Anterior cingulate cortex (tissue), 58 donors: Measurements from ENCODE around the gene ANO3.

Experiments used
- DNase-seq, 58 donors: peaks; one replicate each; lab custom pipeline; 2025; lab: John Stamatoyannopoulos, UW

Gene ANO3

DNA sequence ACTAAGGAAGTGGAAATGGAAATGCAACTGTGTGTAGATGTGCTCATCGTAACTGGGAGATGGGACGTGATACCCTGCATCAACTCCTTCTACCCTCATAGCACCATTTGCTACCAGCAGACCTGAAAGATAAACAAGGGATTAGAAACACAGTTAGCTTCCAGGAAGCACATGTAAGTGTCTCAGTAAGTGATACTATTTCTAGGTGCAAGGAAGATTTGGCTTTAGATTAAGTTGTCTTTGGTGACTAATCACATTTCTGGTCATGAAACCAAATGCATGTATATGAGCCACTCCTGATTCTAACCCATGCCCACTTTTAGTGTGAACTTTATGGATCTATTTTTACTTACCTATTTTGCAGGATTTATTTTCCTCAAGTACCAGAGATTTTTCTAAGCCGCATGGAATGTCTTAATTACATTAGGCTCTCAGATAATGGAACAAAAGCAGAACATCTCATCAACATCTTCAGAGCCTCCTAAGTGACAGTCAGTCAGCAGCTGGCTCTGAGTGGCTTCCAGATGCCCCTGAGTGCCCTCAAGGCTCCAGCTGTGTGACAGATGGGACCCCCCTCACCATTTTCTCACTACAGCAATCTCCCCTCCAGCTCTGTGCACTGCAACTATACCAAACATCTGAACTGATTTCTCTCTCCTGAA is 368.8 kb downstream of the ANO3 start:
- DNase-seq: no peak

DNA sequence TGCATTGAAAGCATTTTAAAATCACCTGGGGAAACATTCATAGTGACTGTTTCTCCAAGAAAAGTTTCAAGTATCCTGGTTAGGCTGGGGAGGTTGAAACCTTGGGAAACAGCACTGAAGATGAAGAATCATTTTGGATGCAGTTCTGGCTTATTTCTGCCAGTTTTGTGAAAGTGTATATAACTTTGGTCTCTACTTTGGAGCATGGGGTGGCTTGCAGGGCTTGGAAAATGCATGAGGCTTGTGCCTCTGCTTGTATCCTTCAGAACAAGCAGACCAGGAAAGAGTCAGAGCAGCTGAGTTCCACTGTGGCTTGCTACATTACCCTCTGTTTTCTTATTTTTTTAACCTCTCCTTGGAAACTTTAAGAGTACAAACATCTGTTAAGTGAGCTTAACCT is 370.5 kb downstream of the ANO3 start:
- no peak for DNase-seq

DNA sequence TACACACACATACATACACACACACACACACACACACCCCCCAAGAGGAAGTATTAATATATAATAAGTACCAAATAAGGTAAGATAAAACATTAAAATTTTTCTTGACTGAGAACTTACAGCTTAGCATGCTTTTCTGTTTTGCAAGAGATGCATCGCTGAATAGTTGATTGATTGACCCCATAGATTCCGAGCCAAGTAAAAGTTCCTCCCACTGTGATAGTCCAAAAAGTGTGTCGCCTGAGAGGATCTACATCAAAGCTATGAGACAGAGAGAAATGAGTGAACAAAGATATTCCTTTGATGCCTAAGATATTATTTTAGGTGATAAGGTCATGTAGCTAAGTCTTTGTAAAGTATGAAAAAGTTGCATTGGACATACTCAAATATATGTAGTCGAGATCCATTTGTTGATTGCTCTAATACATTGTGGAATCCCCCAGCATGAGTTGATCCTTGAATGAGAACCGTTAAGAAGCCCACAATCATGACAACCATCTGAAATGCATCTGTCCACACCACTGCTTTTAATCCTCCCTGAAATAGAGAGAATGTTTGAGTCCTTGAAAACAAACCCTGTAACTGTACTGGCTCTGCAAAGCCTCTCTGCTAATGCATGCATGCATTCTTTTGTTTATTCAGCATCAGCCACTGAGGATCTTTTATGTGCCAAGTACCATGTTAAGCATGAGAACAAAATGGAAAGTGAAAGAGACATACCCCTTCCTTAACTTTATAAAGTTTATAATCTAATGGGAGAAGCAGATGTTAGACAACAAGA is 371.7 kb downstream of the ANO3 start:
- DNase-seq: no peak

DNA sequence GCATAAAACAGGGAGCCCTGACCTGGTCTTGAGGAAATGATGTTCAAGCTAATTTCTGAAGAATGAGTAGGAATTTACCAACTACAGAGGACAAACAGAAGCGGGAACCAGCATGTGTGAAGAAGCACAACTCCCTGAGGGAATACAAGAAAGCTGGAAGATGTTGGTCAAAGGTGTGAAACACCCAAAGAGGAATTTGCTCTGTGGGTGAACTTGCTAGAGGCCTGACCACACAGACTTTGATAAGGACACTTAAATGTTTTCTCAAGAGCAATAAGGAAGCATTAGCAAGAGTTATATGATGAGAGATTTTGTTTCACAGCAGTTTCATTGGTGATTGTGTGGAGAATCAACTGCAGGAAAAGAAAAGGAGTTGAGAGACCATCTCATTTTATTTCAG is 372.3 kb downstream of the ANO3 start:
- DNase-seq: no peak

DNA sequence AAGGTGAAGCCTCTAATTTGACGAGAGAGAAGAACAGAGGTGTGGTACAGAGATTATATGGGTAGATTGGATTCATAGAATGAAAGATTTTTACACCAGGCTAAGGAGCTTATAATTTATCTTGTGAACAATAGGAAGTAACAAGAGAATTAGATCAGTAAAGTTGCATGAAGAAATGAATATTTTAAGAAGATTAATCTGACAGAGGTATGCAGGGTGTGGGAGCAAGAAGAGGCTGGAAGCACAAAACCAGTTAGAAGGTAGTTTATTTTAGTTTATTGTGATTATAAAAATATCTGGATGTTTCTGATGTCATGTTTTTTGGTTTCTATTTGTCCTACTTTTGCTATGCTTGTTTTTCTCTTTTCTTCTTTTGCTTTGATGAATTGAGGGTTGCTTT is 374.3 kb downstream of the ANO3 start:
- DNase-seq: no peak

DNA sequence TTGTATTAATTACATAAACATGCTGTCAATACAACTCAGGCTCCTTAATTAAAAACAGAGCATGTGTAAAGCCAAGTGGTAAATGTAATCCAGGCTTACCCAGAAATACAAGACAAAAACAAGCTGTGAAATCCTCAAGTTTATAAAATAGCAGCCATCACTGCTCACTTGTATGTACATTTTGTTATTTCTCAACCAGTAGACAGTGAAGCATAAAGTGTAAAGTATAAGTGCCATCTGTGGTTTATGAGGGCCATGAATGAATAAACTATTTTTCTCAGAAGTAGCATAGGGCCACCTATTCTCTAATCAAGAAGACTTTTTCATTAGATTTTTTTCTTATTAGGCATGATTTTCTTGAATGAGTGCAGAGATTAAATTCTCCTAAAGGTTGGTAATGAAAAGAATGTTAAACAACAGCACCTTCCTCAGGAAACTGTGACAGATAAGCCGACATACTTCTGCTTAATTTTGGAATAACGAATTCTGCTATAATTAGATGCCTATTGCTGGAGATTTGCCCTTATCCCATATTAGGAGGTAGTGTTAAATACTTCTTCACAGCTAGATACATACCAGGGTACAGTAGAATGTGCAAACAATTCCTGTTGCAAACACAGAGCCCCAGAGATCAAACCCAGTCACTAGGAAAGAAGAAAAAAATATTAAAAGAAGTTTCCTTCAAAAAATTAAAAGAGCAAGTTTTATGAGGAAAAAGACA is 377.0 kb downstream of the ANO3 start:
- no peak for DNase-seq

DNA sequence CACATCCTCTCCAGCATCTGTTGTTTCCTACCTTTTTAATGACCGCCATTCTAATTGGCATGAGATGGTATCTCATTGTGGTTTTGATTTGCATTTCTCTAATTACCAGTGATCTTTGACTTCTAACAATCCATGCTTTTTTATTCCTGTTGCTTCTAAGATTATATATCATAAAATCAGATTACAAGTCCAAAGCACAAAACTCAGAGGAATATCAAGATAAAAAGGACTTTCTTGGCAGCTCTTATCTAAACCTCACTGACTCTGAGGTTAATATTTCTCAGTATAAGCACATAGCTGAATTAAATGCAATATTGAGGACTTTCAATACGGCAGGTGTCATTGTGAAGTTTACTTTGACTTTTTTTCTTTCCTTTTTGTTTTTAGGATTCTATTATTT is 378.6 kb downstream of the ANO3 start:
- no peak for DNase-seq

DNA sequence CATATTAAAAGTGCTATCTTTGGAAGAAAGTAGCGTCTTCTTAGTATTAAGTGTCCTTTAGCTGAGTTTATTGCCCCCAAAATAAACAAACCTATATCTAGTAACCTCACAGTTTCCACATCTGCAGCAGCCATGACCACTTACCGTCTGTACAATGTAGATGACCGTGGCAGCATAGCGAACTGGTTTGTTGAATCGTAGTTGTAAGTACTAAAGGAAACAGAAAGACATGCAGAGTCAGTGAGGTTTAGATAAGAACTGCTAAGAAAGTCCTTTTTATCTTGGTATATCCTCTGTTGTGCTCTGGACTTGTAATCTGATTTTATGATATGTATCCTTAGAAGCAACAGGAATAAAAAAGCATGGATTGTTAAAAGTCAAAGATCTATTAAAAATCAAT is 380.6 kb downstream of the ANO3 start:
- DNase-seq: no peak
